Neuronal stem cell (in vitro differentiated cells): Measurements from ENCODE around the gene GBX1.

ENCODE experiments used
- DNase-seq: peaks from one replicate; pipeline ENCODE4 v3.0.0-alpha.2; 2013; ENCODE audit warnings: low spot score
- H2AFZ ChIP-seq: one replicate; pipeline ENCODE4 v1.6.1; 2013; ENCODE audit warnings: mild to moderate bottlenecking, low read length, inconsistent platforms
- H2AK5ac ChIP-seq: 2 replicates; pipeline ENCODE4 v1.6.1; 2013; ENCODE audit warnings: low read depth, mild to moderate bottlenecking, inconsistent platforms, low read length, moderate library complexity, mixed read lengths
- H2BK120ac ChIP-seq: 2 replicates; pipeline ENCODE4 v1.6.1; 2013; ENCODE audit warnings: low read depth, mild to moderate bottlenecking, inconsistent platforms, low read length, moderate library complexity, mixed read lengths
- H2BK12ac ChIP-seq: one replicate; pipeline ENCODE4 v1.6.1; 2013; ENCODE audit warnings: low read length, inconsistent platforms
- H2BK15ac ChIP-seq: 2 replicates; pipeline ENCODE4 v1.6.1; 2013; ENCODE audit warnings: mild to moderate bottlenecking, low read length, inconsistent platforms, mixed read lengths
- H2BK5ac ChIP-seq: one replicate; pipeline ENCODE4 v1.6.1; 2013; ENCODE audit warnings: inconsistent platforms, mild to moderate bottlenecking, low read length, moderate library complexity
- H3K14ac ChIP-seq: one replicate; pipeline ENCODE4 v1.6.1; 2013; ENCODE audit warnings: low read length, inconsistent platforms
- H3K18ac ChIP-seq: 2 replicates; pipeline ENCODE4 v1.6.1; 2013; ENCODE audit warnings: low read length, inconsistent platforms
- H3K23ac ChIP-seq: 2 replicates; pipeline ENCODE4 v1.6.1; 2013; ENCODE audit warnings: low read depth, mild to moderate bottlenecking, mixed read lengths, low read length, inconsistent platforms; ENCODE audit not compliant: poor library complexity
- H3K27ac ChIP-seq: replicated peaks from 3 replicates; pipeline ENCODE4 v1.5.1; 2013; ENCODE audit warnings: low read length, inconsistent platforms
- H3K27me3 ChIP-seq, 3 experiments: 2 replicates each; pipeline ENCODE4 v1.6.1; 2013; ENCODE audit warnings: low read length in 3 of 3, mild to moderate bottlenecking in 2 of 3, inconsistent platforms in 1 of 3, low read depth in 1 of 3, mixed read lengths in 1 of 3, moderate library complexity in 1 of 3; ENCODE audit not compliant: control insufficient read depth in 3 of 3, insufficient read depth in 3 of 3
- H3K36me3 ChIP-seq, 2 donors: replicated peaks in 1 of 2; 2 replicates each; pipeline ENCODE4 v1.6.1; 2013; ENCODE audit warnings: low read length in 2 of 2; ENCODE audit not compliant: control insufficient read depth in 2 of 2, insufficient read depth in 2 of 2
- H3K4ac ChIP-seq: 2 replicates; pipeline ENCODE4 v1.6.1; 2013; ENCODE audit warnings: inconsistent platforms, mild to moderate bottlenecking, low read length, moderate library complexity
- H3K4me1 ChIP-seq, 2 donors: 1 replicate in 1 of 2; 2 replicates in 1 of 2; pipeline ENCODE4 v1.6.1; 2013; ENCODE audit warnings: low read length in 2 of 2, low read depth in 1 of 2; ENCODE audit not compliant: control insufficient read depth in 2 of 2, insufficient read depth in 1 of 2
- H3K4me2 ChIP-seq: one replicate; pipeline ENCODE4 v1.6.1; 2013; ENCODE audit warnings: mild to moderate bottlenecking, low read length, inconsistent platforms; ENCODE audit not compliant: insufficient read depth, poor library complexity, severe bottlenecking
- H3K4me3 ChIP-seq, 2 donors: 2 replicates each; pipeline ENCODE4 v1.5.1; 2013; ENCODE audit warnings: low read length in 2 of 2, mild to moderate bottlenecking in 2 of 2, inconsistent platforms in 1 of 2, moderate library complexity in 1 of 2
- H3K79me1 ChIP-seq: one replicate; pipeline ENCODE4 v1.6.1; 2013; ENCODE audit warnings: low read depth, mild to moderate bottlenecking, inconsistent platforms, low read length, moderate library complexity
- H3K9ac ChIP-seq: one replicate; pipeline ENCODE4 v1.6.1; 2013; ENCODE audit warnings: mild to moderate bottlenecking, low read depth, low read length, inconsistent platforms; ENCODE audit not compliant: poor library complexity
- H3K9me3 ChIP-seq, 2 donors: replicated peaks in 1 of 2; 2 replicates each; pipeline versions ENCODE3 to v1.6.1; 2013; ENCODE audit warnings: low read length in 2 of 2, mild to moderate bottlenecking in 2 of 2, inconsistent platforms in 1 of 2, low read depth in 1 of 2, mixed read lengths in 1 of 2, moderate library complexity in 1 of 2; ENCODE audit not compliant: control insufficient read depth in 2 of 2, insufficient read depth in 1 of 2
- H4K8ac ChIP-seq: one replicate; pipeline ENCODE4 v1.6.1; 2013; ENCODE audit warnings: low read depth, mild to moderate bottlenecking, inconsistent platforms, low read length, moderate library complexity
- H4K91ac ChIP-seq: one replicate; pipeline ENCODE4 v1.6.1; 2013; ENCODE audit warnings: low read length, low read depth, mild to moderate bottlenecking, inconsistent platforms; ENCODE audit not compliant: poor library complexity
- WGBS, 2 donors: extraction: QIAGEN DNeasy Blood & Tissue Kit; methylation state at CpG; one replicate each; pipeline ENCODE4 v1.1.7; 2013; ENCODE audit warnings: missing lambda C conversion rate in 2 of 2, mixed read lengths in 1 of 2; ENCODE audit not compliant: insufficient read length in 2 of 2, insufficient replicate concordance in 1 of 2; ENCODE audit errors: extremely low coverage in 2 of 2; 5-methylcytosine and 5-hydroxymethylcytosine counted together

The GBX1 gene

DNA sequence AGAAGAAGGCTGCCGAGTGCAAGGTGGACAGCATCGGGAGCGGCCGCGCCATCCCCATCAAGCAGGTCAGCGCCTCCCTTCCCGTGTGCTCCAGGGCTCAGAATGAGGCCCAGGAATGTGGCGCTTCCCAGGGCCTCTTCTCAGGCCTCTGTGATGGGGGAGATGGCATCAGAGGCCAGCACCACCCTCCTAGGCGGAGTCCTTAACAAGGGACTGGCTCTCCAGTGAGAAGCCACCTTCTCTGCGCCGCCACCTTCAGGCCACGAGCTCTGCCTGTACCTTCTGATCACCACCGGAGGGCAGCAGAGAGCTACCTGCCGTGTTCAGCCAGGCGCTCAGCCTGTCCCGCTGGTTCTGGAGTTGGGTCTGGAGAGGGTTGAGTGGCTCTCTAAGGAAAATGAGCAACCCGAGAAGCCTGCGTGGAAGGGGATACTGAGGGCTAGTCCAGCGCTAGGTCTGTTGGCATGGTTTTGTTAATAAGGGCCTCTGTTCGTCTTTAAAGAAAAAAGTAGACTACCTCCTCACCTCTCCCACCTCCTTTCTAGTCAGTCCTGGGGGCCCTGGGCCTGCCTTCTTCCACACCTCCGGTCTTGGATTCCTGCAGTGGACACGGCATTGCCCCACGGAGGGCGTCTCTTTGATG, 43.6 kb downstream of the GBX1 start:
- H3K4me2 ChIP-seq = no peak overlapping the region
- H3K14ac ChIP-seq = no peak overlapping the region
- peak; percentile 87 for DNase-seq
- no peak overlapping the region for H2BK120ac ChIP-seq
- H3K27ac ChIP-seq = peak overlapping the region; percentile 51
- peak overlapping the region; percentile 41 for H2BK12ac ChIP-seq
- no peak overlapping the region for H3K4me3 ChIP-seq
- H3K4me1 ChIP-seq = peaks cover 0 to 18% of the 10 kb centered on the region in 2 donors
- no peaks in the 10 kb centered on the region for H3K9me3 ChIP-seq
- H4K91ac ChIP-seq = no peak overlapping the region
- peak overlapping the region; percentile 45 for H3K9ac ChIP-seq
- peaks cover 0 to 1% (median 0%) of the 10 kb centered on the region in 3 experiments for H3K27me3 ChIP-seq
- peak overlapping the region; percentile 36 for H3K18ac ChIP-seq
- H3K4ac ChIP-seq = no peak overlapping the region
- no CpG with 5 or more reads among the region's 24 CpGs for WGBS, 2 donors
- H3K23ac ChIP-seq = peak overlapping the region; percentile 45
- H2AFZ ChIP-seq = no peak overlapping the region
- peaks cover 35 to 63% of the 10 kb centered on the region in 2 donors for H3K36me3 ChIP-seq
- no peak overlapping the region for H2BK15ac ChIP-seq
- no peak overlapping the region for H2BK5ac ChIP-seq
- peaks cover 24% of the 10 kb centered on the region for H3K79me1 ChIP-seq
- peak overlapping the region; percentile 89 for H2AK5ac ChIP-seq
- H4K8ac ChIP-seq = peak overlapping the region; percentile 76

DNA sequence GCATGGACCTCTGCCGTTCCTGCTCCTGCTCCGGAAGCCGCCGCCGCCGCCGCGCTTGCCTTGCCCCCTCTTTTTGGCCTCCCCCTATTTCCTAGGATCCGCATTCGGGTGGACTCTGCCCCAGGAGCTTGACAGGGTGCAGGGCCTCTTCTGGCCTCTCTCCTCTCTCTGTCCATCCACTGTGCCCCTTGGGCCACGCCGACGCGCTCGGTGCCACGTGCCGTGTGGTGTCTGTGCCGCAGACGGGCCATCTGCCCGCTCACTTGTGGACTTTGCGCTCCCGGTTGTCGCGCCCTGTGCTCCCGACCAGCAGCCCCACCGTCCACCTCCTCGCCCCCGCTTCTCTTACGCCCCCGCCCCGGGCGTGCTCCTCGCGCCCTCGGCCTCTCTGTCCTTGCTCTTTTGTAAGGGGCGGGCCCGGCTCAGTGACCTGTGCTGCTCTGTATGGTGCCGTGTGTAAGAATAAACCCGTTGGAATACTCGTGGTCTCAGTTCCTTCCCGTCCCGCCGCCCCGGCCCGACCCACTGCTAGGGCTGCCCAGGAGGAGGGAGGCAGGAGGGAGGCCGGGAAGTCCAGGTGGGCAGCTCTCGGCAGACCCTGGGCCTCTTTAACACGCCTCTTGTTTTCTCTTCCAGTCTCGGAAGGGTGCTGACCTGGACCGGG, 44.2 kb downstream of the GBX1 start:
- Histone ChIP-seq H3K23ac (peak overlapping the region; percentile 1), H2BK12ac (peak overlapping the region; percentile 41), H3K4me2 (no peak overlapping the region), H4K8ac (no peak overlapping the region), H2AK5ac (peak overlapping the region; percentile 88), H3K4me3 (no peak overlapping the region), H3K18ac (peak overlapping the region; percentile 38), H3K14ac (no peak overlapping the region), H3K27me3 (peaks cover 0 to 1% (median 0%) of the 10 kb centered on the region in 3 experiments), H3K9me3 (peaks cover 0 to 1% of the 10 kb centered on the region in 2 donors), H3K4me1 (peaks cover 0 to 18% of the 10 kb centered on the region in 2 donors), H3K9ac (no peak overlapping the region), H3K36me3 (peaks cover 36 to 63% of the 10 kb centered on the region in 2 donors), H3K27ac (peak overlapping the region; percentile 51), H3K4ac (no peak overlapping the region), H2BK15ac (no peak overlapping the region), H2BK120ac (no peak overlapping the region), H2BK5ac (no peak overlapping the region), H2AFZ (no peak overlapping the region), H3K79me1 (peaks cover 30% of the 10 kb centered on the region), H4K91ac (no peak overlapping the region)
- WGBS, 2 donors = no CpG with 5 or more reads among the region's 50 CpGs
- no peak for DNase-seq

GRCh38 chr7:151122796-151123157, 44.7 kb downstream of the GBX1 start:
- Histone ChIP-seq H3K79me1 (peaks cover 30% of the 10 kb centered on the region), H4K91ac (no peak overlapping the region), H3K27me3 (peaks cover 0 to 1% (median 0%) of the 10 kb centered on the region in 3 experiments), H3K9me3 (peaks cover 0 to 1% of the 10 kb centered on the region in 2 donors), H2BK120ac (no peak overlapping the region), H2AK5ac (peak overlapping the region; percentile 88), H3K14ac (no peak overlapping the region), H3K36me3 (peaks cover 38 to 63% of the 10 kb centered on the region in 2 donors), H4K8ac (no peak overlapping the region), H3K4me2 (no peak overlapping the region), H2BK15ac (no peak overlapping the region), H2BK5ac (no peak overlapping the region), H2AFZ (no peak overlapping the region), H3K4ac (no peak overlapping the region), H3K4me3 (no peak overlapping the region), H3K27ac (no peak overlapping the region), H3K4me1 (peaks cover 0 to 18% of the 10 kb centered on the region in 2 donors), H3K9ac (no peak overlapping the region), H3K23ac (peak overlapping the region; percentile 1), H2BK12ac (no peak overlapping the region), H3K18ac (no peak overlapping the region)
- WGBS, 2 donors = no CpG with 5 or more reads among the region's 29 CpGs
- no peak for DNase-seq

DNA sequence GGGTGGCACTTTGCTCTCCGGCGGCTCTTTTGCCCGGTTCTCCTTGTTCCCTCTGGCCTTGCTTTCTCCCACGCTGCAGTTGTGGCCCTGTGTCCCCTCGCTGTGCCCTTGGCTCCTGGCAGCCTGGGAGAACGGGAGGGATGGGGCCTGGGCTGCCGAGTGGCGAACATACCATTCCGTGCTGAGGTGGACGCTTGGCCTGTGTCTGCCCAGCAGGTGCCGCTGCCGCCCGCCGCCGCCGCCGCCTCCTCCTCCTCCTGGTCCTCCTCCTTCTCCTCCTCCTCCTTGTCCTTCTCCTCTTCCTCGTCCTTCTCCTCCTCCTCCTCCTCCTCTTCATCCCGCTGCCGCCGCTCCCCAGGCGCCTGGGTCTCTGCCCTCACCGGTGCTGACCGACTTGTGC, 45.2 kb downstream of the GBX1 start:
- Histone ChIP-seq H3K36me3 (peaks cover 39 to 63% of the 10 kb centered on the region in 2 donors), H3K23ac (peak overlapping the region; percentile 55), H3K4ac (no peak overlapping the region), H2BK15ac (no peak overlapping the region), H4K8ac (no peak overlapping the region), H3K18ac (no peak overlapping the region), H2AFZ (no peak overlapping the region), H3K27ac (no peak overlapping the region), H3K14ac (no peak overlapping the region), H3K27me3 (peaks cover 0 to 1% (median 0%) of the 10 kb centered on the region in 3 experiments), H3K4me2 (no peak overlapping the region), H3K79me1 (peaks cover 31% of the 10 kb centered on the region), H4K91ac (no peak overlapping the region), H2AK5ac (no peak overlapping the region), H3K4me1 (peaks cover 0 to 18% of the 10 kb centered on the region in 2 donors), H2BK120ac (no peak overlapping the region), H2BK5ac (no peak overlapping the region), H2BK12ac (no peak overlapping the region), H3K9me3 (peaks cover 0 to 1% of the 10 kb centered on the region in 2 donors), H3K9ac (no peak overlapping the region), H3K4me3 (no peak overlapping the region)
- DNase-seq = no peak
- WGBS, 2 donors = no CpG with 5 or more reads among the region's 24 CpGs
